Effector memory CD4-positive, alpha-beta T cell (primary cell): ENCODE measurements around the gene CCDC92.

Experiments used
- DNase-seq, 3 donors: peaks; one replicate each; pipeline ENCODE4 v3.0.0-alpha.2; 2020
- H3K27ac ChIP-seq: 2 replicates; pipeline ENCODE4 v1.7.0; 2013; ENCODE audit warnings: mild to moderate bottlenecking, low read length, moderate library complexity; ENCODE audit not compliant: insufficient read depth, poor library complexity, severe bottlenecking
- H3K27me3 ChIP-seq: replicated peaks from 2 replicates; pipeline ENCODE4 v1.7.0; 2013; ENCODE audit warnings: mild to moderate bottlenecking, low read length; ENCODE audit not compliant: insufficient read depth, control insufficient read depth, poor library complexity, severe bottlenecking
- H3K36me3 ChIP-seq: 2 replicates; pipeline ENCODE4 v1.7.0; 2013; ENCODE audit warnings: mild to moderate bottlenecking, low read length, moderate library complexity; ENCODE audit not compliant: control insufficient read depth, insufficient read depth
- H3K4me1 ChIP-seq: 2 replicates; pipeline ENCODE4 v1.7.0; 2013; ENCODE audit warnings: low read length, mild to moderate bottlenecking; ENCODE audit not compliant: control insufficient read depth, insufficient read depth, poor library complexity, severe bottlenecking
- H3K4me3 ChIP-seq: 2 replicates; pipeline ENCODE4 v1.7.0; 2013; ENCODE audit warnings: low read length, low read depth, mild to moderate bottlenecking; ENCODE audit not compliant: insufficient read depth, poor library complexity, severe bottlenecking
- H3K9me3 ChIP-seq: 2 replicates; pipeline ENCODE4 v1.7.0; 2013; ENCODE audit warnings: mild to moderate bottlenecking, low read length, moderate library complexity; ENCODE audit not compliant: control insufficient read depth

Gene CCDC92

GRCh38 chr12:123979566-123979965, 6.9 kb upstream of the CCDC92 start:
- H3K27ac ChIP-seq = no peak overlapping the region
- H3K36me3 ChIP-seq = no peaks in the 10 kb centered on the region
- H3K4me1 ChIP-seq = no peaks in the 10 kb centered on the region
- DNase-seq = no peak
- no peak overlapping the region for H3K4me3 ChIP-seq
- no peaks in the 10 kb centered on the region for H3K27me3 ChIP-seq
- no peaks in the 10 kb centered on the region for H3K9me3 ChIP-seq

GRCh38 chr12:123976227-123976826, 3.7 kb upstream of the CCDC92 start:
- Histone ChIP-seq H3K36me3 (no peaks in the 10 kb centered on the region), H3K4me1 (peaks cover 13% of the 10 kb centered on the region), H3K27ac (no peak overlapping the region), H3K4me3 (no peak overlapping the region), H3K9me3 (no peaks in the 10 kb centered on the region), H3K27me3 (no peaks in the 10 kb centered on the region)
- DNase-seq = no peak

GRCh38 chr12:123973552-123974341, 1.1 kb upstream of the CCDC92 start:
- H3K36me3 ChIP-seq = no peaks in the 10 kb centered on the region
- H3K4me1 ChIP-seq = peaks cover 13% of the 10 kb centered on the region
- peak overlapping the region; percentile 61 for H3K27ac ChIP-seq
- H3K9me3 ChIP-seq = no peaks in the 10 kb centered on the region
- H3K4me3 ChIP-seq = peak overlapping the region; percentile 78
- no peaks in the 10 kb centered on the region for H3K27me3 ChIP-seq
- peak in 1 of 3 donors; percentile 11 for DNase-seq

GRCh38 chr12:123971770-123972456, 718 bp downstream of the CCDC92 start:
- H3K4me3 ChIP-seq = peak overlapping the region; percentile 78
- H3K36me3 ChIP-seq = no peaks in the 10 kb centered on the region
- H3K27ac ChIP-seq = peak overlapping the region; percentile 57
- no peaks in the 10 kb centered on the region for H3K9me3 ChIP-seq
- DNase-seq = peak in 2 of 3 donors; percentile 6 to 19
- H3K4me1 ChIP-seq = peaks cover 13% of the 10 kb centered on the region
- H3K27me3 ChIP-seq = no peaks in the 10 kb centered on the region

GRCh38 chr12:123971449-123971769, 1.2 kb downstream of the CCDC92 start:
- no peaks in the 10 kb centered on the region for H3K36me3 ChIP-seq
- H3K9me3 ChIP-seq = no peaks in the 10 kb centered on the region
- H3K27me3 ChIP-seq = no peaks in the 10 kb centered on the region
- peak overlapping the region; percentile 78 for H3K4me3 ChIP-seq
- peak overlapping the region; percentile 57 for H3K27ac ChIP-seq
- no peak for DNase-seq
- H3K4me1 ChIP-seq = peaks cover 13% of the 10 kb centered on the region

GRCh38 chr12:123967121-123967586, 5.5 kb downstream of the CCDC92 start:
- no peak for DNase-seq
- H3K4me3 ChIP-seq = no peak overlapping the region
- H3K27ac ChIP-seq = no peak overlapping the region
- H3K9me3 ChIP-seq = no peaks in the 10 kb centered on the region
- no peaks in the 10 kb centered on the region for H3K27me3 ChIP-seq
- no peaks in the 10 kb centered on the region for H3K36me3 ChIP-seq
- peaks cover 8% of the 10 kb centered on the region for H3K4me1 ChIP-seq

GRCh38 chr12:123966596-123966995, 6.0 kb downstream of the CCDC92 start:
- Histone ChIP-seq H3K4me1 (peaks cover 3% of the 10 kb centered on the region), H3K27me3 (no peaks in the 10 kb centered on the region), H3K27ac (no peak overlapping the region), H3K4me3 (no peak overlapping the region), H3K36me3 (no peaks in the 10 kb centered on the region), H3K9me3 (no peaks in the 10 kb centered on the region)
- DNase-seq = no peak

- H3K9me3 ChIP-seq = no peaks in the 10 kb centered on the region
- no peak overlapping the region for H3K27ac ChIP-seq
- DNase-seq = no peak
- H3K4me3 ChIP-seq = no peak overlapping the region
- no peaks in the 10 kb centered on the region for H3K4me1 ChIP-seq
- no peaks in the 10 kb centered on the region for H3K27me3 ChIP-seq
- H3K36me3 ChIP-seq = no peaks in the 10 kb centered on the region
Measured at GRCh38 chr12:123965382-123965781, 7.2 kb downstream of the CCDC92 start.

GRCh38 chr12:123963821-123964220, 8.8 kb downstream of the CCDC92 start:
- H3K4me3 ChIP-seq = no peak overlapping the region
- DNase-seq = no peak
- H3K4me1 ChIP-seq = no peaks in the 10 kb centered on the region
- H3K36me3 ChIP-seq = no peaks in the 10 kb centered on the region
- no peaks in the 10 kb centered on the region for H3K27me3 ChIP-seq
- H3K9me3 ChIP-seq = no peaks in the 10 kb centered on the region
- H3K27ac ChIP-seq = no peak overlapping the region

GRCh38 chr12:123962513-123962912, 10.1 kb downstream of the CCDC92 start:
- no peaks in the 10 kb centered on the region for H3K4me1 ChIP-seq
- H3K9me3 ChIP-seq = no peaks in the 10 kb centered on the region
- no peak for DNase-seq
- H3K27me3 ChIP-seq = no peaks in the 10 kb centered on the region
- no peak overlapping the region for H3K4me3 ChIP-seq
- no peaks in the 10 kb centered on the region for H3K36me3 ChIP-seq
- H3K27ac ChIP-seq = no peak overlapping the region
